Activated T-cell treated with anti-CD3 and anti-CD28 coated beads for 48 hours (primary cell): ENCODE measurements around the gene MS4A4E.
"Not testable (repeated sequence)": the region's sequence is repeated elsewhere in the genome, so short reads cannot be mapped to it uniquely, and the experiment has no call there.

Experiments
- DNase-seq: peaks from one replicate; pipeline ENCODE4 v3.0.0-alpha.2; 2020; ENCODE audit warnings: low read depth

MS4A4E gene

DNA sequence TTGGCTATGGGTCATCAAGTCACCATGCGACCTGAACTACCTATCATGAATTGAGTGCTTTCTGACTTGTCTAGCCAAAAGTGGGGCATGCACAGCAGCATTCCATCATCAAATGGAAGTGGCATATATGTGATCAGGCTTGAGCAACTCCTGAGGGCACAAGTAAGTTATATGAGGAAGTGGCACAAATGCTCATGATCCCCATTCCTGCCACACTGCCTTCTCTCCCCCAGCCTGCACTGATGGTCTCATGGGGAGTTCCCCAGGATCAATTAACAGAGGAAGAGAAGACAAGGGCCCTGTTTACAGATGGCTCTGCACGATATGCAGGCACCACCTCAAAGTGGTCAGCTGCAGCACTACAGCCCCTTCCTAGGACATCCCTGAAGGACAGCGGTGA, 21.8 kb downstream of the MS4A4E start:
- DNase-seq, result no peak

DNA sequence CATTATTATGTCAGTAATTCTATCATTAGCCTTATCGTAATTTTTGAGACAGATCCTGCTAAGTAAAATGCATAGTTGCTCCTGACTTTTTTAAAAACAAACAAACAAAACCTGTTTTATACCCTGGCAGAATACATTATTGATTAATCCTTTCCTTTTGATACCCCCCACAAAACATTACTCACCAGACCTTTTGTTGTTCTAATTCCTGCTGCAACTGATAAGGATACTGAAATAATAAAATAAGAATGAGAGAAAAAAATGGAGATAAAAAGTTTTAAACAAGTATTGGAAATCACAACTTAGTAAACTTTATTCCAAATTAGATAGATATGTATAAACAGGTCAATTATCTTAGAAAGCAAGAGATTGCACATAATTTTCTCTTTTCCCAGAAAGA, 28.6 kb downstream of the MS4A4E start:
- DNase-seq, result no peak

DNA sequence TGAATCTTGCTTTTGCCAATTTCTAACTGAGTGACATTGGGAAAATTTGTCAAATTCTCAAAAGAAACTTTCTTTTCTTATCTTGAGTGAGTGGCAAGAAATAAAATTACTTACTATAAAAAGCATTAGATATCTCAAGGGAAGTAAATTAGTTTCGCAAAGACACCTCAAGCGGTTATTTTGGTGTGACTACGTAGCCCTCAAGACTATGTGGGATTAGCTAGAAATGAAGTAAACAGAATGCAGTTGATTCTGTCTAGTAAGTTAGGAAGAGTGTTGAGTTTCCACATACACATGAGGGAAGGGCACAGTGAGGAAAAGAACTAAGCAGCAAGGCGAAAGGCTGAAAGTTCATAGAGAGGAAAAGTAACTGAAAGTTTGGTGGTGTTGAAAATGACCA, 31.7 kb downstream of the MS4A4E start:
- DNase-seq, result no peak

DNA sequence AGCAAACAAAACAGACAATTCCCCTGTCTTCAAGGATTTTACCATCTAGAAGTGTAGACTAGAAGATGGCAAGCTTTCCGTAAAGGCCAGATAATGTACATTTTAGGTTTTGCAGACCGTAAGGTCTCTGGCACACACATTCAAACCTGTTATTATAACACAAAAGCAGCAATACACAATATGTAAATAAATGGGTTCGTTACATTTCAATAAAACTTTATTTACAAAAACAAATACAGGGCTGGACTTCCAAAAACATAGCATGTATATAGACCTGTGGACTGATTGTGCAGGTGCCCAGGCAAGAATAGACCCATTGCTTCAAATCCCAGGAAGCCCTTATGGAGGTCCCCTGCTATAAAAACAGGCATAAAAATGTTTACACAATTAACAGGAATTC, 33.0 kb downstream of the MS4A4E start:
- DNase-seq, result no peak

DNA sequence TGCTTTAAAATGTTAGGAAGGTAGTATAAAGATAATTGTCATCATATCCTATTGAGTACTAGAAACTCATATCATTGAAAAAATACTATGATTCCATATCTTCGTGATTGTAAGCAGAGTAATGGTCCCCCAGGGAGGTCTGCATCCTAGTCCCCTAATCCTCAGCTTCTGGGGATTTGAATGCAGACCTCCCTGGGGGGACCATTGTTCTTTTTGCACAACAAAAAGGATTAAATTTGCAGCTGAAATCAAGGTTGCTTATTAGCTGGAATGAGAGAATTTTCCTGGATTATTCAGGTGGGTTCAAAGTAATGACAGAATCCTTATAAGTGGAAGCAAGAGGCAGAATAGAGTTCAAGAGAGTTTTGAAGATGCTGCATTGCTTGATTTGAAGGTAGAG, 34.0 kb downstream of the MS4A4E start:
- no peak for DNase-seq

DNA sequence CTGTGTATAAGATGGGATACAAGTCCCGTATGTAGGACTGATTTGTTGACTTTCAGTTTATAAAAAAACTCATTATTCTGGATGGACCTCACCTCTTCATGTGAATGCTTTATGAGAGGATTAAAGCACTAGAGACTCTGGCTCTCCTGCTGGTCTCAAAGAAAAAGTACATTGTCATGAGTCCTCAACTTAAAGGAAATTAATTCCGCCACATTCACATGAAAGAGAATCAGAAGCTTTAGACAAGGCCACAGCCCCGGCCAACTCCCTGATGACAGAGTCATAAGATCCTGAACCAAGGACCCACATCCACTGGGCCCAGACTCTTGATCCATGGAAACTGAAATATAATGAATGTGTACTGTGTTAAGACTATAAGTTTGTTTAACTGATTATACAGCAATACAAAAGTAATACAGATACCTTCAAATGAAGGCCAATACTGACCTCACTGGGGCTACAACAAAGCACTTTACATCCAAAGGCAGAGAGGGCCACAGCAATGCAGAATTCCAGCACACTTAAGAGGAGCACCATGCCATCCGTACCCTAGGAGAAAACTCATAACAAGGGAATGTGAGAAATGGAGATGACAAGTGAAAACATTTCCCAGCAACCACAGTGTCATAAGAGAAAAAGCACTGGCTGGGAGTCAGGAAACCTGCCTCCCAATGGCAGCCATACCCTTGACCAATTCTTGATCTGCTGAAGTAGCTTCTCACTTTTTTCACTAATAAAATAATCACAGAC, 34.6 kb downstream of the MS4A4E start:
- DNase-seq, result no peak

DNA sequence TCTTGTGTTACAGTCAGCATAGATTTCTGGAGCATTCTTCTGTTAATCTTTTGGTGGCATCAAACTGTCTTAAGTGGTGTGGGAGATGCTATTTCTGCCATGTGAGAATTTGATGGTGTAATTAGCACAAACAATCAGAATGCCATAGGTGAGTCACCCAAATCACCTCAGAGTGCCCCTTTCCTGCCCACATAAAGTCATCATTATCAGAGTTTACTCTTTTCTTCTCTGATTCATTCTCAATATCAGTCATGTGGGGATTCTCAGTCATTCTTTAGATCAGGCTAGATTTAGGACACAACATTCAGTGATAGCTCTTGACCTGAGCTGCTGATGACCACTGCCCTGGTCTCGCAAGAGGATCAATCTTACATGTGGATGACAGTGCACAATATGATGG, 36.3 kb downstream of the MS4A4E start:
- peak; percentile 3 for DNase-seq

DNA sequence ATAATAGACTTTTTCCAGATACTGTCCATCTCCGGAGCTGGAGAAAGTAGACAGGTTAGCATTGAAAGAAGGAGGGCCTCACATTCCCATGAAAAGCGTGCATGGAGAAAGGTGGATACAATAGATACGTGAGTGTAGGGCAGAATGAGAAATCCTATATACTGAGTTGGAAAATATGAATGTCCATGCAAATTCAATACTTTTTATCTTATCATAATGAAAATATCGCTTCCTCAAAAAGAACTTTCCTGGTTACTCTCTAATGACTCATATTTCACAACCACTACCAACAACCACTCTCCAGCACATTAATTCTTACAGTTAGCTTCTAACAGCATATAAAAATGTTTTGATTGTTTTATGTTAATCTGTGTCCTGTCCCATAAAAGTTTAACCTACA, 38.0 kb downstream of the MS4A4E start:
- no peak for DNase-seq

DNA sequence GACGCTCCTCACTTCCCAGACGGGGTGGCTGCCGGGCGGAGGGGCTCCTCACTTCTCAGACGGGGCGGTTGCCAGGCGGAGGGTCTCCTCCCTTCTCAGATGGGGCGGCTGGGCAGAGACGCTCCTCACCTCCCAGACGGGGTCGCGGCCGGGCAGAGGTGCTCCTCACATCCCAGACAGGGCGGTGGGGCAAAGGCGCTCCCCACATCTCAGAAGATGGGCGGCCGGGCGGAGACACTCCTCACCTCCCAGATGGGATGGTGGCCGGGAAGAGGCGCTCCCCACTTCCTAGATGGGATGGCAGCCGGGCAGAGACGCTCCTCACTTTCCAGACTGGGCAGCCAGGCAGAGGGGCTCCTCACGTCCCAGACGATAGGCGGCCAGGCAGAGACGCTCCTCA, 41.6 kb downstream of the MS4A4E start:
- DNase-seq, result not testable (repeated sequence)

DNA sequence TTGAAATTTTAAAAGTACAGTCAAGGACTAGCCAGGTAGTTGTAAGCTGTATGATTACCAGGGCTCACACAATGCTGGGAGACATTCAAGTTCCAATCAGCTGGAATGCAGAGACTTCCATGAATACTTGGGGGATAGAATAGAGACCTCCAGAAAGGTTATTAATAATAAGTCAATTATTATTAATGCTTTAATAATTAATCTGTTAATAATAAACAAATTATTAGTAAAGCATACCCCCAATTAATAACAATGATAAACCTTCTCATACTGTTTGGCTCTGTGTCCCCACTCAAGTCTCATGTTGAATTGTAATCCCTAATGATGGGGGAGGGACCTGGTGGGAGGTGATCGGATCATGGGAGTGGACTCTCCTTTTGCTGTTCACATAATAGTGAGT, 45.5 kb downstream of the MS4A4E start:
- no peak for DNase-seq

DNA sequence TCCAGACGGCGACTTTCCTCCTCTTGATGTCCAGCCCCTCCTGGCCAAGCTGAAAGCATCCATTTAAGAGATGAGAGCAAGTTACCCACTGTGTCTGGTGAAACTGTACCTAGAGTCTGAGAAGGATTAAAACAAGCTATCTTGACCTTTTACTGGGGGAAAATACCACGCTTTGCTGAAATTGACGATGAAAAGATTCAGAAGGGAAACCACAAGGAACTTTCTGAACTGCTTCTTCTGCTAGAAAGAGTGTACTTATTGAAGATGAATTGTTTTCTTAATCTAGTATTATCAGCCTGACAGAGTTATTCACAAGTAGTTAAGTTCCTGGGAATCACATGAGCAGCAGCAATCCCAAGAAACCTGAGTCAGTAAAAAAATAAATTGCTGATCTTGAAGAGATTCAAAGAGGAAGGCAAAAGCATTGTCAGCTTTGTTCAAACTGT, 47.0 kb downstream of the MS4A4E start:
- DNase-seq, result no peak

DNA sequence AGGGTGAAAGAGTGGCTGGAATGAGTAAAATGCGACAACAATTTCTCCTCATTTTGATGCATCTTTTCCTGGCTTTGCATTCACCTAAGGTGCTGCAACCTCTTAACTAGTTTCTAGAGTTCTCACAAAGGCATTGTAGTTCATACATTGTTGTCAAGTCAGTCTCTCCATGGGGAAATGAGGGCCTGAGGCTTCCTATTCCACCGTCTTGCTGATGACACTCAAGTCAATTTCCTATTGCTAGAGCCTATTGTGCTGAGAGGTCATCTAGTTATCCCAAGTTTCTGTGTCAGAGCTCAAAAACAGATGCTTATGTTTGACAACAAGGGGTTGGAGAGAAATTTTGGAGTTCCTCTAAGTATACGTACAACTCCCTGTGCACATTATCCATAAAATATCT, 48.4 kb downstream of the MS4A4E start:
- no peak for DNase-seq

DNA sequence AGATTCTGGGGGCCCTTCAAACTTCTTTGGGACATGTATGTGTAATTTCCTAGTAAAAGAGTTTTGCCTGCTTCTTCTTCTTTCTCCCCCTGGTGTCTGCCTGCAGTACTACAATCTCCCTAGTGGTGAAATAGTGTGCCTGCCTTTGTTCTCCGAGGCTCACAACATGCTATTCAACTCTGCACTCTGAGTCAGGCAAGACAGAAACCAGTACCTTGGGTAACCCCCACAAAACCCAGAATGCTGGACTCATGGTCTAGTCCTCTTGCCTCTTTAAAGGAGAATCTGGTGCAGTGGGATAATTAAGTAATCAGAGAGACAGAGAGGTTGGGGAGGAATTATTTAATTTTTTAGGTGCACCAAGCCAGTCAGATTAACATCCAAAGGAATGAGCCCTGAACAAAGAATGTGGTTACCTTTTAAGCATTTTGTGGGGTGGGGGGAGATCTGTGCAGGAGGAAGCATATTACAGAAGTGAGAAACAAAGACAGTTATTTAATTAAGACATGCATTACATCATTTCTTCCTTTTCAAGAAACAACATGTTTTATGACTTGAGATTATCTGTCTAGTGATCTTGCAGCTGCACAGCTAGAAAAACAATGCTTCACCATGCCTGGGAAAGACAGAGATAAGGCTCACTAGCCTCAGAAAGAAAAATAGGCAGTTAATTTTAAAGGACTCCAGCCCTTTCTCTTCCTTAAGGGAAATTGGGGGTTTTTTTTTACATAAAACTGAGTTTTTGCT, 49.1 kb downstream of the MS4A4E start:
- DNase-seq, result peak; percentile 54

DNA sequence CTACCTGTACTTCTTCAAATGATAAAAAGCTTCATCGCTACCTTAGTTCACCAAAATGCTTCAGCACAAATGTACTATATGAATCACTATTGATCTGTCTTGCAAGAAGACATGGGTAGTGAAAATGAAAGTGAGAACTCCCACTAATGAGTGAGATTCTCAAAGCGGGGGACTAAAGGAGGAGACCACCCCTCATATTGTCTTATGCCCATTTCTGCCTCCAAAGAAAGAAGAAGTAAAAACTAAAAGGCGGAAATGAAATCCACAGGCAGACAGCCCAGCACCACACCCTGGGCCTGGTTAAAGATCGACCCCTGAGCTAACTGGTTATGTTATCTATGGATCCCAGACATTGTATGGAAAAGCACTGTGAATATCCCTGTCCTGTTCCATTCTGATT, 50.4 kb downstream of the MS4A4E start:
- not testable (repeated sequence) for DNase-seq

DNA sequence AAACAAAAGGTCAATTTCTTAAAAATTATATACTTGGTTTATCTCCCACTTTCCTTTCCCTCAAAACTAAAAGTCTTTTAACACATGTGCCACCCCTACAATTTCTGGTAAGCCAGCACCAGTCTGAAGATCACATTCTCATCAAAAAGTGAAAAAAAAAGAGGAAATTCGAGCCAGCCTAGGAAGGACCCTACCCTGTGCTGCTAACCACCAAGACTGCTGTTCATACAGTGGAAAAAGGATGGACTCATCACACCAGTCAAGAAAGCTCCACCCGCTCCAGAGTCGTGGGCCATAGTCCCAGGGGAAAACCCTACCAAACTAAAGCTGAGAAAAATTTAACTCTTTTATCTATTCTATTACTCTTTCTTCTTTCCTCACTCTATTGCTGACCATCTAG, 54.5 kb downstream of the MS4A4E start:
- DNase-seq, result not testable (repeated sequence)

DNA sequence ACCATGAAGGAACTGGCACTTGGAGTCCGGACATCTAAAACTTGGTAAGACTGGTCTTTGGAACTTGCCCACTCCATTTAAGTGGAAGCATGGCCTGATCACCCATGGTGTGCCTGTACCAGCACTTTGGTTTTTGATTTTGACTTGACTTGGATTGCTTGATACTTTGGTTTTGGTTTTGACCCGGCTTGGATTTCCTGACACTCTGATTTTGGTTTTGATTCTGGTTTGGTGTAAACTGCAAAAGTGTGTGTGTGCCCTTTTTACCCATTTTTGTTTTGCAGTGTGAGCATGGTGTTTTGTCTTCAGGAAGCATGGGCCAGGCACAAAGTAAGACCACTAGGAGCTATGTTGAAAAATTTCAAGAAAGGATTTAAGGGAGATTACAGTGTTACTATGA, 56.8 kb downstream of the MS4A4E start:
- DNase-seq, result not testable (repeated sequence)

DNA sequence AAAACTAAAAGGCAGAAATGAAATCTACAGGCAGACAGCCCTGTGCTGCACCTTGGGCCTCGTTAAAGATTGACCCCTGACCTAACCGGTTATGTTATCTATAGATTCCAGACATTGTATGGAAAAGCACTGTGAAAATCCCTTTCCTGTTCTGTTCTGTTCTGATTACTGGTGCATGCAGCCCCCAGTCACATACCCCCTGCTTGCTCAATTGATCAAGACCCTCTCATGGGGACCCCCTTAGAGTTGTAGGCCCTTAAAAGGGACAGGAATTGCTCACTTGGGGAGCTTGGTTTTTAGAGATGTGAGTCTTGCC, 57.5 kb downstream of the MS4A4E start:
- DNase-seq, result not testable (repeated sequence)

DNA sequence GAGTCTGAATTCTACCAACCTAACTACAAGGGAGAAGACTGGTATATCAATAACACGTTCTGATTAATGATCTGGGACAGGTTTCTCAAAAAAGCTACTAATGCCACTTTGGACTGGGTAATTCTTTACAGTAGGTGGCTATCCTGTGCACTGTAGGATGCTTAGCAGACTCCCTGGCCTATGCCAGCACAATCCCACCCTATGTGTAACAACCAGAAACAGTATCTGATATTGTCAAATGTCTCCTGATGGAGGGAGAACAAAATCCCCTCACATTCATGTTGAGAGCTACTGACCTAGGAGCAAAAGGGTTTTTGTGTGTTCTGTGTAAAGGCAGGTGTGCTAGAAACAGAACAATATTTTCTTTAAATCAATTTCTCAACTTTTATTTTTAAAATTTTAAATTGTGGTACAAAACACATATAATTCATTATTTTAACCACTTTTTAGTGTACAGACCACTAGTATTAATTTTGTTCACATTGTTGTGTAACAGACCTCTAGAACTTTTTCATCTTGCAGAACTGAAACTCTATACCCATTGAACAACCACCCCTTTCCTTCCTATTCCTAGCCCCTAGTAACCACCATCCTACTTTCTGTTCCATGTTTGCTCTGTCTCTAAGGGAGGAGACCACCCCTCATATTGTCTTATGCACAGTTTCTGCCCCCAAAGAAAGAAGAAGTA, 58.0 kb downstream of the MS4A4E start:
- DNase-seq, result no peak

DNA sequence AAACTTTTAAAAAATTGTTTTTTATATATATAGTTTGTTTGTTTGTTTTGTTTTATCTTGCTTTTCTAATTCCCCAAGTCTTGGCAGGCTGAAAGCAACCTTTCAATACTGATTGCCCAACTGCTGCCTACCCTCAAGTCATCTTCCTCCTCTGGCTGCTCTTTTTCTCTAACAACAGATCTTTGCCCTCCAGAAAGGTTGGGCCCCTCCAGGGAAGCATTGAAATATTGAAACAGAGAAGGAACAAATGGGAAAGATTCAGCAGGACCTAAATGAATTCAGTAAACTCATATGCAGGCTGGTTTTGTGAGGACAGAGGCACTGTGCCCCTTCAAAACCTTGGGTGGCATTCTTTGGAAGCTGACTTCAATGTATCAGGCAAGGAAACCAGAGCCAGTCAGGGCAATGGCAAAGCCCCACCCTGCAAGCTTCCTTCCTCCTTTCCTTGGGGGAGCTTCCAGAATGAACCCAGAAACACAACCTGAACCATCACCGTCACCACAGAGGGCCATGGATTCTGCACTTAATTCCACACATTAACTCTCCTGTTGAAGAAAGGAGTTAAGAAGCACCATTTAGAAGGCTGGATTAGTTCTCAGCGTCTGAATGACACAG, 59.2 kb downstream of the MS4A4E start:
- DNase-seq, result no peak

DNA sequence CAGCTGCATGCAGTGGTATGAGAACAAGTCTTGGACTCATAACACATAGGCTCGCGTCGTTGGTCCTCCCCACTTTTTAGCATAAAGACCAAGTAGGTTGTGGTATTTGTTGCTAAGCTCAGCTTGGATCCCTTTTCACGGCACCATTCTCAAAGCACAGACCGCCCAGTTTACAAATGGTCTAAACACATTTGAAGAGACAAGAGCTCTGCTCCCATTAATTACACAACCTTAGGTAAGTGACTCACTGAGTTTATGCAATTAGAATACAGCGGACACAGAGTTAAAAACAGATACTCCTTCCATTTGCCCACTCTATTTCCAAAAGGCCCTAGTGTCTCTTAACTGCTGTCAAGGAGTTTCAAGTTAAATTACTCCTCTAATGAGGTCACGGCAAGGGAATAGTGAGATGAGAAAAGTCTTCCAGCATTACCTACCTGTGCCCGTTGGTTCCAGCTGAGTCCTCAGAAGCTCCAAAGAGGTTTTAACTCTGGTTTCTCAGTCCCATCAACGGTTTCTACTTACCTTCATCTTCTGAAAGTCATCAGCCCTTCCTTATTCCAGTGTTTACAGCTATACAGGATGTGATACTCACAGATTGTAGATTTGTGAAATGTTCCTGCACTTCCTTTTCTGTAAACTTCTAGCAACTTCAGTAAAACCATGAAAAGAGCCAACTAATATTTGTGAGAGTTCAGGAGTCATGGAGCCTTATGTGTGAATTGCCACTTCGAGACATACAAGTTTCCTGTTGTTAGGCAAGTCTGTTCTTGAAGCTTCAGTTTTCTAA, 60.2 kb downstream of the MS4A4E start, which contains the start of gene MS4A6A:
Gene MS4A6A (minus strand): TSS at position 543 of the 790 bp plus-strand sequence. CDS start 1,356 bp downstream, outside the sequence.
- DNase-seq, result no peak

DNA sequence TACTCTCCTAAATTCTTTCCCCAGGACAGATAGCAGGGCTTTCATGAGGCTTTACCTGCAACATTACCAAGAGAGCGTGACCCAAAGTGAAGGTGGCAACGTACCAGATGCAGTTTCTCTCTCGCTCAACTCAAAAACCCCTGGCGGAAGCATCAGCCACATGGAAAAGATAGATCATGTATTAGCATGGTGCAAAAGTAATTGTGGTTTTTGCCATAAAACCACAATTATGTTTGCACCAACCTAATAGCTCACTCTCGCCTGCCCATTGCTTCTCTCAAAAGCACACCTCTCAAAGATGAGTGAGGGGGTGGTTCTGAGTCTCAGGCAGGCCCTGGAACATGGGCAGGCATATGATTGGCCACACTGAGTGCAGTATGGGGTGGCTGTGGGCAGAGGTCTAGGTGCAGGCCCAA, 67.1 kb downstream of the MS4A4E start:
- no peak for DNase-seq

DNA sequence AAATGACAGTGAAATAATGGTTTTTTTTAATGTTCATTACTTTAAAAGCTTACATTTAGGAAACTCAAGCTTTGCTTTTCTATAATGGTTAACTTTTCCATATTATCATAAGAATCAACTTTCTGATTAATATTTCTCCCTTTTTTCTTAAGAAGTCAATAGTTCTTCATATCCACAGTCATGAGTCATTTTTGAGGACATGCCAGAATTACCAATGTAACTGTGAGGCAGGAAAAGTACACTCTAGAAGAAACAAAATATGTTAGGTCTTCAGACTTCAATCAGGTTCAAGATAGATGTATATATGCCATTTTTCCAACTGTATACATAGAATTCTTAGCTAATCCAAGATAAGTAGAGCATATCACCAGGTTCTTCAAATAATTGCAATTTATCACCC, 70.9 kb downstream of the MS4A4E start:
- DNase-seq, result no peak
